Esophagus squamous epithelium (tissue), 5 donors: ENCODE measurements around the gene TMC6. TPM values are rescaled to one million over a fixed set of nuclear protein-coding genes. Genes with fewer than 3 reads are reported as not detected.

Experiments
- DNase-seq: peaks from one replicate; lab custom pipeline; 2025; lab: John Stamatoyannopoulos, UW
- H3K27ac ChIP-seq, 4 donors: fragments of 200-600 bp; sonication (generic); one replicate each; pipeline ENCODE4 v1.5.1; 2016 to 2019; ENCODE audit warnings: mild to moderate bottlenecking in 1 of 4
- H3K27me3 ChIP-seq, 4 donors: fragments of 200-600 bp; sonication (generic); 1 replicate in 3 of 4; 2 replicates in 1 of 4; pipeline versions ENCODE4 v1.5.1 to v1.6.0; 2017 to 2021; ENCODE audit warnings: antibody characterized with exemption in 1 of 4
- H3K36me3 ChIP-seq, 3 donors: fragments of 200-600 bp; sonication (generic); one replicate each; pipeline ENCODE4 v1.5.1; 2016 to 2019
- H3K4me1 ChIP-seq, 3 donors: fragments of 200-600 bp; sonication (generic); one replicate each; pipeline ENCODE4 v1.5.1; 2017 to 2019
- H3K4me3 ChIP-seq, 4 donors: fragments of 200-600 bp; sonication (generic); 1 replicate in 3 of 4; 2 replicates in 1 of 4; pipeline ENCODE4 v1.5.1; 2016 to 2019; ENCODE audit warnings: mild to moderate bottlenecking in 2 of 4, moderate library complexity in 1 of 4
- H3K9me3 ChIP-seq, 3 donors: fragments of 200-600 bp; sonication (generic); one replicate each; pipeline ENCODE4 v1.5.1; 2016 to 2019
- POLR2A ChIP-seq, 4 donors: fragments of 450-650 bp; IDR thresholded peaks; one replicate each; pipeline ENCODE4 v1.6.1; 2017; ENCODE audit warnings: antibody characterized with exemption in 4 of 4, mild to moderate bottlenecking in 4 of 4, moderate library complexity in 3 of 4
- WGBS, 2 donors: methylation state at CpG; one replicate each; pipeline ENCODE4 v1.1.5; 2018; 5-methylcytosine and 5-hydroxymethylcytosine counted together
- intact Hi-C: fragments of 100-400 bp; cut with DNase I; formaldehyde crosslinking; loops from one replicate; pipeline ENCODE4 v1.15.0; 2022
- total RNA-seq, 4 donors: library from RNA; depleted of rRNA; stranded (reverse); fragments of >200 nt; gene quantifications; one replicate each; pipeline ENCODE4 v1.1.0, GENCODE V29; 2016
- TF ChIP-seq, protein P1 (sequence below), 6 experiments: fragments of 450-650 bp in 4 of 6; fragments of 200-600 bp in 2 of 6; sonication (generic) in 2 of 6; IDR thresholded peaks; one replicate each; pipeline ENCODE4 v1.5.1; 2016 to 2019; ENCODE audit warnings: antibody characterized with exemption in 6 of 6, mild to moderate bottlenecking in 4 of 6, moderate library complexity in 4 of 6
- donor health status: DM: yes; HTN: yes; CAD: no.

The TMC6 gene
- total RNA-seq, 4 donors from 2014 or later = 13.3 to 39.6 (median 32.2) TPM

DNA sequence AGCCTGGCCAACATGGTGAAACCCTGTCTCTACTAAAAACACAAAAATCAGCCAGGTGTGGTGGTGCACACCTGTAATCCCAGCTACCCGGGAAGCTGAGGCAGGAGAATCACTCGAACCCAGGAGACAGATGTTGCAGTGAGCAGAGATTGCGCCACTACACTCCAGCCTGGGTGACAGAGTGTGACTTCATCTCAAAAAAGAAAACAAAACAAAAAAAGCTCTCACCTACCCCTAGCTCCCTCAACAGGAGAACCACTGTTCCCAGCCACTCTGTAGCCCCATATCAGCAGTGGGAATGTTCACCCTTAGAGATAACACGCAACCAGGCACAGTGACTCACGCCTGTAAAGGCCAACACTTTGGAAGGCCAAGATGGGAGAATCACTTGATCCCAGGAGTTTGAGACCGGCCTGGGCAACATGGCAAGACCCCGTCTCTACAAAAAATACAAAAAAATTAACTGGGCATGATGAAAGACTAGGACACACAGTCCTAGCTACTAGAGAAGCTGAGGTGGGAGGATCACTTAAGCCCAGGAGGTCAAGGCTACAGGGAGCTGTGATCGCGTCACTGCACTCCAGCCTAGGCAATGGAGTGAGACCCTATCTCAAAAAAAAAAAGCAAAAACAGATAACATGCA is 7.4 kb upstream of the TMC6 start:
- Histone ChIP-seq H3K36me3 (no peaks in the 10 kb centered on the region), H3K9me3 (no peaks in the 10 kb centered on the region), H3K4me3 (no peak overlapping the region), H3K4me1 (peaks cover 25 to 75% (median 29%) of the 10 kb centered on the region in 3 donors), H3K27ac (no peak overlapping the region), H3K27me3 (peaks cover 0 to 12% (median 0%) of the 10 kb centered on the region in 4 donors)
- intact Hi-C loops = no loop called here
- 92 to 93% methylated on average over 8 to 9 of the region's 9 CpGs for WGBS, 2 donors
- TF ChIP-seq POLR2A (IDR thresholded peaks at IDR 0.05) = no peak
- TF ChIP-seq, protein P1, sequence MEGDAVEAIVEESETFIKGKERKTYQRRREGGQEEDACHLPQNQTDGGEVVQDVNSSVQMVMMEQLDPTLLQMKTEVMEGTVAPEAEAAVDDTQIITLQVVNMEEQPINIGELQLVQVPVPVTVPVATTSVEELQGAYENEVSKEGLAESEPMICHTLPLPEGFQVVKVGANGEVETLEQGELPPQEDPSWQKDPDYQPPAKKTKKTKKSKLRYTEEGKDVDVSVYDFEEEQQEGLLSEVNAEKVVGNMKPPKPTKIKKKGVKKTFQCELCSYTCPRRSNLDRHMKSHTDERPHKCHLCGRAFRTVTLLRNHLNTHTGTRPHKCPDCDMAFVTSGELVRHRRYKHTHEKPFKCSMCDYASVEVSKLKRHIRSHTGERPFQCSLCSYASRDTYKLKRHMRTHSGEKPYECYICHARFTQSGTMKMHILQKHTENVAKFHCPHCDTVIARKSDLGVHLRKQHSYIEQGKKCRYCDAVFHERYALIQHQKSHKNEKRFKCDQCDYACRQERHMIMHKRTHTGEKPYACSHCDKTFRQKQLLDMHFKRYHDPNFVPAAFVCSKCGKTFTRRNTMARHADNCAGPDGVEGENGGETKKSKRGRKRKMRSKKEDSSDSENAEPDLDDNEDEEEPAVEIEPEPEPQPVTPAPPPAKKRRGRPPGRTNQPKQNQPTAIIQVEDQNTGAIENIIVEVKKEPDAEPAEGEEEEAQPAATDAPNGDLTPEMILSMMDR (IDR thresholded peaks at IDR 0.05) = no peak
- no peak for DNase-seq

DNA sequence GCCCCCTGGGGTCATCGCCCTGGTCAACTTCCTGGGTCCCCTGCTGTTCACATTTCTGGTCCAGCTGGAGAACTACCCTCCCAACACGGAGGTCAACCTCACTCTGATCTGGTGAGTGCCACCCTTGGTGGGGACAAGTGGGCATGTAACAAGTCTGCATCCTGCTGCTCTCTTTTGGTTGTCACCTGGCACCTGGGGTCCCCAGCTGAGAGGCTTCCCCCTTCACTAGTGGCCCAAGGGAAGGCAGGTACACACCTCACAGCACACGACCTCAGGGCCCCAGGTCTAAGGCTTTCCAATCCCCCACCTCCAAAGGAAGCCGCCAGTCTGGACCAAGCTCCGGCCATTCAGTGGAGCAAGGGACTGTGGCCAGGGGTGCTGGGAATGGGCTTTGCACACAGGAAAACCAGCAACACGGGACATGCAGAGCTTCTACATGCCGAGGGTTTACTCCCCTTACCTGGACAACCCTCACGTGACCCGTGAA is 6.4 kb upstream of the TMC6 start:
- WGBS, 2 donors = 75 to 86% methylated on average over 5 to 8 of the region's 9 CpGs
- Histone ChIP-seq H3K27me3 (peaks cover 0 to 13% (median 0%) of the 10 kb centered on the region in 4 donors), H3K4me3 (no peak overlapping the region), H3K4me1 (peaks cover 25 to 75% (median 33%) of the 10 kb centered on the region in 3 donors), H3K36me3 (no peaks in the 10 kb centered on the region), H3K27ac (no peak overlapping the region), H3K9me3 (no peaks in the 10 kb centered on the region)
- intact Hi-C loops = no loop called here
- no peak for TF ChIP-seq POLR2A (IDR thresholded peaks at IDR 0.05)
- TF ChIP-seq, protein P1 (IDR thresholded peaks at IDR 0.05) = no peak
- no peak for DNase-seq

DNA sequence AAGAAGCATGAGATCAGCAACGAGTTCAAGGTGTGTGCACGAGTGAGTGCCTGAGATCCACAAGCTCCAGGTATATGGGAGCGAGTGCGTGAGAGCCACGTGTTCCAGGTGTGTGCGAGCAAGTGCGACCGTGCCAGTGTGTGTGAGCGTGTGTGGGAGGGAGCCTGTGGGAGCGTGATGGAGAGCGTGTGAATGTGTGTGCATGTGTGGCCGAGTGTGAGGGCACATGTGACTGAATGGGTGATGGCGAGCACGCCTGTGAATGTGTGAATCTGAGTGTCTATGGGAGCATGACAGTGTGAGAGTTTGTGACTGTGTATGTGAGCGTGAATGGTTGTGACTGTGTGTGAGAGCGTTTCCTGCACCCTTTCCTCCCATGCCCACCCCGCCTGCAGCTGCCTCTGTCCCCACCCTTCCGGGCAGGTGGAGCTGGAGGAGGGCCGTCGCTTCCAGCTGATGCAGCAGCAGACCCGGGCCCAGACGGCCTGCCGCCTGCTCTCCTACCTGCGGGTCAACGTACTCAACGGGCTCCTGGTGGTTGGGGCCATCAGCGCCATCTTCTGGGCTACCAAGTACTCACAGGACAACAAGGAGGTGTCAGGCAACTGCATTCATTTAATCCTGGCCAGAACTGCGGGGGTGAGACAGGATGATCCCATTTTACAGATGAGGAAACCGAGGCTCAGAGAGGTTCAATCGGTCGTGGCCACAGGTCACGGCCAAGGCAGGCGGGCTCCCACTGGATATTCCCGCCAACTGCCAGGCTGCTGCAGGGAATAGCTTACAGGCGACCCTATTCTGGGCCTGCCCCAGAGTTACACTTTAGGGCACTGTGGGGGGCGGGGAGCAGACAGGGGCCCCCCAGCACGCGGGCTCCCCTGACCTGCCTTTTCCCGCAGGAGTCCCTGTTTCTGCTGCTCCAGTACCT is 5.7 kb upstream of the TMC6 start:
- Histone ChIP-seq H3K27ac (peak overlapping the region in 1 of 4 donors; percentile 12), H3K4me1 (peaks cover 32 to 77% (median 39%) of the 10 kb centered on the region in 3 donors), H3K36me3 (no peaks in the 10 kb centered on the region), H3K9me3 (no peaks in the 10 kb centered on the region), H3K4me3 (no peak overlapping the region), H3K27me3 (peaks cover 0 to 16% (median 0%) of the 10 kb centered on the region in 4 donors)
- DNase-seq = no peak
- WGBS, 2 donors = 57 to 73% methylated on average over 18 to 27 of the region's 39 CpGs
- no peak for TF ChIP-seq POLR2A (IDR thresholded peaks at IDR 0.05)
- TF ChIP-seq, protein P1 (IDR thresholded peaks at IDR 0.05) = peak; percentile 27 to 70 (median 56)
- intact Hi-C loops = no loop called here

DNA sequence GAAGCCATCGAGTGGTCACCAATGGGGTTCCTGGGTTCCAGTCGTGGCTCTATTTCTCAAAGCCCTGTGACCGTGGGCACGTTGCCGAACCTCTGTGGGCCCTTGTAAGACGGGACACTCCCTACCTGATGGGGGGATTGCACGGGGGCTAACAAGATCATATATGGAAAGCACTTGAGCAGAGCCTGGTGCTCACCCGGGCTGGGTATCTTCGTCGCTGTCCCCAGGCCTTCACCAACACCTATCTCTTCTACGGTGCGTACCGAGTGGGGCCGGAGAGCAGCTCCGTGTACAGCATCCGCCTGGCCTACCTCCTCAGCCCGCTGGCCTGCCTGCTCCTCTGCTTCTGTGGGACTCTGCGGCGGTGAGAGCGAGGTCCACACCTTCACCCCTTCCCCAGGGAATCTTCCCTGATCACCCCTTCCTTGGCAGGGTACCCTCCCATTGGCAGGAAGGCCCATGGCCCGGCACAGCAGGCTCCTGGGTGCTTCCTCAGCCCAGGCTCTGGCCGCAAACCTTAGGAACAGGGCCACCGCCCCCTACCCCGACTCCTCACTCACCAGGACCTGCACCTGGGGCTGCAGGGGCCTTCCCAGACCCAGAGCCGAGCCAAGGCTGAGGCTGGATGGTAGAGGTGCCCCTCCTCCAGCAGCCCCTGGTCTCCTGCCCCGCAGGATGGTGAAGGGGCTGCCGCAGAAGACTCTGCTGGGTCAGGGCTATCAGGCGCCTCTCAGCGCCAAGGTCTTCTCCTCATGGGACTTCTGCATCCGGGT is 4.8 kb upstream of the TMC6 start:
- Histone ChIP-seq H3K27me3 (peaks cover 0 to 16% (median 0%) of the 10 kb centered on the region in 4 donors), H3K4me1 (peaks cover 37 to 77% (median 46%) of the 10 kb centered on the region in 3 donors), H3K9me3 (no peaks in the 10 kb centered on the region), H3K27ac (peak overlapping the region in 1 of 4 donors; percentile 12), H3K36me3 (no peaks in the 10 kb centered on the region), H3K4me3 (peak overlapping the region in 1 of 4 donors; percentile 50)
- intact Hi-C loops = no loop called here
- 89 to 100% methylated on average over 11 to 12 of the region's 30 CpGs for WGBS, 2 donors
- TF ChIP-seq POLR2A (IDR thresholded peaks at IDR 0.05) = no peak
- TF ChIP-seq, protein P1 (IDR thresholded peaks at IDR 0.05) = no peak
- DNase-seq = no peak
